Keratinocyte (primary cell): ENCODE data around the gene ERVH48-1. TPM values are rescaled to one million over a fixed set of nuclear protein-coding genes. Genes with fewer than 3 reads are reported as not detected.

Source experiments
- DNase-seq: peaks from one replicate; pipeline ENCODE4 v3.0.0-alpha.2; 2011; ENCODE audit warnings: low read depth, missing footprints, low spot score
- FAIRE-seq: peaks from 2 replicates; lab custom pipeline; 2011; peaks lifted over from hg19 to GRCh38; lab: Jason Lieb, UNC
- H2AFZ ChIP-seq: 2 replicates; pipeline ENCODE4 v1.6.0; 2012; ENCODE audit warnings: low read length, control low read depth, inconsistent platforms; ENCODE audit not compliant: control insufficient read depth
- H3K27ac ChIP-seq: 2 replicates; pipeline ENCODE4 v1.5.1; 2011; ENCODE audit warnings: low read length; ENCODE audit not compliant: control insufficient read depth, insufficient read depth
- H3K27me3 ChIP-seq: 3 replicates; pipeline ENCODE4 v1.6.0; 2011; ENCODE audit warnings: low read length; ENCODE audit not compliant: control insufficient read depth, insufficient read depth; ENCODE audit errors: extremely low read depth
- H3K36me3 ChIP-seq, 2 experiments: 2 replicates in 1 of 2; 3 replicates in 1 of 2; pipeline ENCODE4 v1.5.1; 2011; ENCODE audit warnings: low read length in 2 of 2, mild to moderate bottlenecking in 1 of 2; ENCODE audit not compliant: control insufficient read depth in 2 of 2, insufficient read depth in 2 of 2; ENCODE audit errors: extremely low read depth in 1 of 2
- H3K4me1 ChIP-seq: 3 replicates; pipeline ENCODE4 v1.5.1; 2011; ENCODE audit warnings: low read length; ENCODE audit not compliant: control insufficient read depth, insufficient read depth; ENCODE audit errors: extremely low read depth
- H3K4me2 ChIP-seq: 3 replicates; pipeline ENCODE4 v1.6.0; 2011; ENCODE audit warnings: low read depth, low read length; ENCODE audit not compliant: control insufficient read depth, insufficient read depth; ENCODE audit errors: extremely low read depth
- H3K4me3 ChIP-seq, 3 experiments: fragments of 200-600 bp in 1 of 3; sonication (generic) in 1 of 3; 2 replicates in 2 of 3; 3 replicates in 1 of 3; pipeline ENCODE4 v1.5.1; 2011 to 2016; ENCODE audit warnings: low read length in 3 of 3, mild to moderate bottlenecking in 3 of 3, control low read depth in 2 of 3, inconsistent platforms in 1 of 3, low read depth in 1 of 3, mixed read lengths in 1 of 3, mixed run types in 1 of 3, moderate library complexity in 1 of 3; ENCODE audit not compliant: control insufficient read depth in 2 of 3, insufficient read depth in 2 of 3; ENCODE audit errors: extremely low read depth in 1 of 3
- H3K79me2 ChIP-seq: 2 replicates; pipeline ENCODE4 v1.6.0; 2012; ENCODE audit warnings: low read length; ENCODE audit not compliant: control insufficient read depth, insufficient read depth
- H3K9ac ChIP-seq: 3 replicates; pipeline ENCODE4 v1.6.0; 2011; ENCODE audit warnings: low read length; ENCODE audit not compliant: control insufficient read depth, insufficient read depth; ENCODE audit errors: extremely low read depth
- H3K9me1 ChIP-seq: 3 replicates; pipeline ENCODE4 v1.6.0; 2011; ENCODE audit warnings: low read length; ENCODE audit not compliant: control insufficient read depth, insufficient read depth; ENCODE audit errors: extremely low read depth
- H3K9me3 ChIP-seq: 2 replicates; pipeline ENCODE4 v1.5.1; 2012; ENCODE audit warnings: low read depth, low read length; ENCODE audit not compliant: control insufficient read depth
- H4K20me1 ChIP-seq: 3 replicates; pipeline ENCODE4 v1.6.0; 2011; ENCODE audit warnings: low read length; ENCODE audit not compliant: control insufficient read depth, insufficient read depth; ENCODE audit errors: extremely low read depth
- EZH2 ChIP-seq: IDR thresholded peaks from one replicate; pipeline ENCODE4 v1.6.1; 2012; ENCODE audit warnings: inconsistent platforms, mild to moderate bottlenecking, low read length, moderate library complexity
- dilution Hi-C: fragments of 300-500 bp; cut with MboI; formaldehyde crosslinking; loops from one replicate; pipeline ENCODE4 v1.7.0; 2020; ENCODE audit warnings: low sequenced_read_pairs; ENCODE audit not compliant: extremely low pct_ligation_motif_present
- polyA plus RNA-seq, 5 experiments: library from polyadenylated mRNA; depleted of rRNA in 3 of 5; stranded (reverse) in 3 of 5; stranded (forward) in 1 of 5; unstranded in 1 of 5; fragments of >200 nt; gene quantifications; 1 replicate in 1 of 5; 2 replicates in 3 of 5; 3 replicates in 1 of 5; pipeline versions ENCODE4 v1.2.1 to v1.2.3, GENCODE V29; 2011 to 2012; ENCODE audit warnings: missing spikeins in 2 of 5, low read depth in 1 of 5, low replicate concordance in 1 of 5
- TF ChIP-seq, protein P1 (sequence below), 3 experiments: IDR thresholded peaks in 1 of 3; conservative IDR thresholded peaks in 1 of 3; optimal IDR thresholded peaks in 1 of 3; 2 replicates in 2 of 3; 3 replicates in 1 of 3; pipeline versions ENCODE3 to v1.5.1; 2011; ENCODE audit warnings: low read length in 3 of 3, mild to moderate bottlenecking in 3 of 3, moderate library complexity in 2 of 3, control low read depth in 1 of 3, inconsistent platforms in 1 of 3; ENCODE audit not compliant: insufficient read depth in 2 of 3; ENCODE audit errors: extremely low read depth in 1 of 3

ERVH48-1 gene
- polyA plus RNA-seq, 1 donor (not counting 4 experiments of a cell fraction or from before 2014, with no cell fraction given): 0.03 TPM

DNA sequence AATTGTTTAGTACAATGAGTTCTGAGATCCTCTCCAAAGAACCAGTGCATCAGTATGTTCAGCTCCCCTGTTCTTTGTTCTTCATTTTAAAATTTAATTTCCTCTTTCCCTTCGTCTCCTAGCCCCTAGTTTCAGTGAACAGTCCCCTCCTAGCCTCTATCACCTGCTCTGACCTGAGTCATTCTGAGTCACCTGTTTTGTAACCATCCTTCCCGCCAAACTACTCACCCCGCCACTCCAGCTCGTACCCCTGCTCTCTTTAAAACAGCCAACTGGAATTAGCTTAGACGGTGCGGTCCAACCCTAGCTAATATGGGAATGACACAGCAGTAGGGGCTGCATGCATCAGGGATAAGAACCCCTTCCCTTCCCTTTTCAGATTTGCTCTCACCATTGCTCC lies 16.8 kb upstream of the ERVH48-1 start:
- dilution Hi-C loops: no loop called here
- Histone ChIP-seq H3K9me1 (no peaks in the 10 kb centered on the region), H4K20me1 (no peaks in the 10 kb centered on the region), H3K4me2 (no peak overlapping the region), H3K9me3 (peaks cover 3% of the 10 kb centered on the region), H2AFZ (no peak overlapping the region), H3K79me2 (no peaks in the 10 kb centered on the region), H3K27ac (no peak overlapping the region), H3K36me3 (no peaks in the 10 kb centered on the region), H3K4me3 (no peak overlapping the region), H3K27me3 (no peaks in the 10 kb centered on the region), H3K4me1 (peaks cover 11% of the 10 kb centered on the region), H3K9ac (no peak overlapping the region)
- DNase-seq (peak; percentile 23), FAIRE-seq (no peak)
- TF ChIP-seq, protein P1, sequence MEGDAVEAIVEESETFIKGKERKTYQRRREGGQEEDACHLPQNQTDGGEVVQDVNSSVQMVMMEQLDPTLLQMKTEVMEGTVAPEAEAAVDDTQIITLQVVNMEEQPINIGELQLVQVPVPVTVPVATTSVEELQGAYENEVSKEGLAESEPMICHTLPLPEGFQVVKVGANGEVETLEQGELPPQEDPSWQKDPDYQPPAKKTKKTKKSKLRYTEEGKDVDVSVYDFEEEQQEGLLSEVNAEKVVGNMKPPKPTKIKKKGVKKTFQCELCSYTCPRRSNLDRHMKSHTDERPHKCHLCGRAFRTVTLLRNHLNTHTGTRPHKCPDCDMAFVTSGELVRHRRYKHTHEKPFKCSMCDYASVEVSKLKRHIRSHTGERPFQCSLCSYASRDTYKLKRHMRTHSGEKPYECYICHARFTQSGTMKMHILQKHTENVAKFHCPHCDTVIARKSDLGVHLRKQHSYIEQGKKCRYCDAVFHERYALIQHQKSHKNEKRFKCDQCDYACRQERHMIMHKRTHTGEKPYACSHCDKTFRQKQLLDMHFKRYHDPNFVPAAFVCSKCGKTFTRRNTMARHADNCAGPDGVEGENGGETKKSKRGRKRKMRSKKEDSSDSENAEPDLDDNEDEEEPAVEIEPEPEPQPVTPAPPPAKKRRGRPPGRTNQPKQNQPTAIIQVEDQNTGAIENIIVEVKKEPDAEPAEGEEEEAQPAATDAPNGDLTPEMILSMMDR (optimal IDR thresholded peaks at IDR 0.05 in 1 of 3, IDR thresholded peaks at IDR 0.05 in 1 of 3, conservative IDR thresholded peaks at IDR 0.05 in 1 of 3; ENCODE audit: extremely low read depth in 1 of 3, insufficient read depth in 2 of 3, low read length in 3 of 3): no peak
- no peak for TF ChIP-seq EZH2

DNA sequence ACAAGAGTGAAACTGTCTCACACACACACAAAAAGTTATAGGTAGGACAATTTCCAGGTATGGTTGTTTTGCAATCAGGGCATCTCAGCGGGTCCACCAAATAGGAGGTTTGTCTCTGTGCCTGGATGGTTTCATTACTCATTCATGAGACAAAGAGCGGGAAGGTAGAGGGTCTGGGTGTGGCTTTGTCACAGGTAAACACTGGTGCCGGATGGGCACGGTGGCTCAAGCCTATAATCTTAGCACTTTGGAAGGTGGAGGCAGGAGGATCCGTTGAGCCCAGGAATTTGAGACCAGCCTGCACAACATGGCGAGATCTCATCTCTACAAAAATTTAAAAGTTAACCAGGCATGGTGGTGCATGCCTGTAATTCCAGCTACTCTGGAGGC lies 16.3 kb upstream of the ERVH48-1 start:
- H3K9me3 ChIP-seq: peaks cover 3% of the 10 kb centered on the region
- DNase-seq: no peak
- no peaks in the 10 kb centered on the region for H3K27me3 ChIP-seq
- FAIRE-seq: no peak
- no peak overlapping the region for H3K4me2 ChIP-seq
- dilution Hi-C loops: no loop called here
- no peaks in the 10 kb centered on the region for H3K9me1 ChIP-seq
- no peak overlapping the region for H3K27ac ChIP-seq
- no peaks in the 10 kb centered on the region for H3K36me3 ChIP-seq
- H3K4me1 ChIP-seq: peaks cover 11% of the 10 kb centered on the region
- no peak overlapping the region for H3K9ac ChIP-seq
- H3K4me3 ChIP-seq: no peak overlapping the region
- no peaks in the 10 kb centered on the region for H4K20me1 ChIP-seq
- no peaks in the 10 kb centered on the region for H3K79me2 ChIP-seq
- TF ChIP-seq, protein P1 (optimal IDR thresholded peaks at IDR 0.05 in 1 of 3, IDR thresholded peaks at IDR 0.05 in 1 of 3, conservative IDR thresholded peaks at IDR 0.05 in 1 of 3; ENCODE audit: extremely low read depth in 1 of 3, insufficient read depth in 2 of 3, low read length in 3 of 3): no peak
- TF ChIP-seq EZH2: no peak
- no peak overlapping the region for H2AFZ ChIP-seq
